Neural cell (in vitro differentiated cells): ENCODE results near the gene ZSCAN21.

Experiments
- EP300 ChIP-seq: fragments of 450-650 bp; conservative IDR thresholded peaks from 2 replicates; pipeline ENCODE4 v1.6.1; 2014; ENCODE audit warnings: antibody characterized with exemption, mild to moderate bottlenecking, moderate library complexity; ENCODE audit not compliant: poor library complexity, severe bottlenecking
- EZH2 ChIP-seq: fragments of 200-600, 300-800 bp; shearing (Covaris generic), sonication (generic); IDR thresholded peaks from 2 replicates; pipeline ENCODE4 v1.6.1; 2014; ENCODE audit warnings: antibody characterized with exemption, low read length, borderline replicate concordance, mild to moderate bottlenecking; ENCODE audit not compliant: insufficient read depth, poor library complexity, severe bottlenecking
- POLR2AphosphoS5 ChIP-seq: IDR thresholded peaks from 2 replicates; pipeline ENCODE4 v1.6.1; 2012
- RAD21 ChIP-seq: fragments of 450-650 bp; conservative IDR thresholded peaks from 2 replicates; pipeline ENCODE4 v1.6.1; 2014; ENCODE audit warnings: antibody characterized with exemption, mild to moderate bottlenecking, moderate library complexity
- SMC3 ChIP-seq: fragments of 450-650 bp; conservative IDR thresholded peaks from 2 replicates; pipeline ENCODE4 v1.6.1; 2014; ENCODE audit warnings: antibody characterized with exemption, mild to moderate bottlenecking, moderate library complexity; ENCODE audit not compliant: poor library complexity
- TF ChIP-seq, protein P1 (sequence below): fragments of 450-650 bp; IDR thresholded peaks from 2 replicates; pipeline ENCODE4 v1.5.1; 2014; ENCODE audit warnings: antibody characterized with exemption, mild to moderate bottlenecking, moderate library complexity; ENCODE audit not compliant: poor library complexity, severe bottlenecking

DNA sequence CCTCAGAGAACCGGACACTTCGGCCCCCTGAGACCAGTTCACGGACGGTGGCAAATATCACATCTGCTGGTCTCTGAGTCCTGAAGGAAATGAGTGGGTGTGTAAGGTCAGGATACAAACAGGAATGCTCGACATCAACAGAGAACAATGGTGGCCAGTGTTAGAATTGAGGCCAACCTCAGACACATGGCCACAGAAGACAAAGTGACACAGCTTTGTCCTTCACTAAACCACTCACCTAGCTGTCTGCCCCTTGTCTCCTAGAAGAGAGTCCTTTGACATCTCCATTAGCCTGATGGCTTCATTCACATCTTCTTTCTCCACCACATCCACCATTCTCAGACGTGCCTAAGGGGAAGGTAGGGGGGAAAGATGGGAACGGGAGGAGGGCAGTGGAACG is 43.5 kb downstream of the ZSCAN21 start:
- no peak for TF ChIP-seq SMC3
- TF ChIP-seq, protein P1, sequence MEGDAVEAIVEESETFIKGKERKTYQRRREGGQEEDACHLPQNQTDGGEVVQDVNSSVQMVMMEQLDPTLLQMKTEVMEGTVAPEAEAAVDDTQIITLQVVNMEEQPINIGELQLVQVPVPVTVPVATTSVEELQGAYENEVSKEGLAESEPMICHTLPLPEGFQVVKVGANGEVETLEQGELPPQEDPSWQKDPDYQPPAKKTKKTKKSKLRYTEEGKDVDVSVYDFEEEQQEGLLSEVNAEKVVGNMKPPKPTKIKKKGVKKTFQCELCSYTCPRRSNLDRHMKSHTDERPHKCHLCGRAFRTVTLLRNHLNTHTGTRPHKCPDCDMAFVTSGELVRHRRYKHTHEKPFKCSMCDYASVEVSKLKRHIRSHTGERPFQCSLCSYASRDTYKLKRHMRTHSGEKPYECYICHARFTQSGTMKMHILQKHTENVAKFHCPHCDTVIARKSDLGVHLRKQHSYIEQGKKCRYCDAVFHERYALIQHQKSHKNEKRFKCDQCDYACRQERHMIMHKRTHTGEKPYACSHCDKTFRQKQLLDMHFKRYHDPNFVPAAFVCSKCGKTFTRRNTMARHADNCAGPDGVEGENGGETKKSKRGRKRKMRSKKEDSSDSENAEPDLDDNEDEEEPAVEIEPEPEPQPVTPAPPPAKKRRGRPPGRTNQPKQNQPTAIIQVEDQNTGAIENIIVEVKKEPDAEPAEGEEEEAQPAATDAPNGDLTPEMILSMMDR = no peak
- TF ChIP-seq EZH2 = no peak
- TF ChIP-seq EP300 = no peak
- no peak for TF ChIP-seq POLR2AphosphoS5
- TF ChIP-seq RAD21 = no peak
